GM12865 (cell line): ENCODE results near the gene PACSIN3.

Experiments used
- DNase-seq: peaks from one replicate; pipeline ENCODE4 v3.0.0; 2010; ENCODE audit warnings: low read depth
- H3K4me3 ChIP-seq: 2 replicates; pipeline ENCODE4 v1.5.1; 2011; ENCODE audit warnings: mild to moderate bottlenecking, low read depth, low read length, control low read depth
- TF ChIP-seq, protein P1 (sequence below): IDR thresholded peaks from 2 replicates; pipeline ENCODE4 v1.5.1; 2011; ENCODE audit warnings: low read length, control low read depth, low read depth, inconsistent platforms; ENCODE audit not compliant: insufficient read depth; ENCODE audit errors: missing control alignments

Gene PACSIN3

GRCh38 chr11:47165253-47165840 lies 20.9 kb downstream of the PACSIN3 start:
- DNase-seq = no peak
- TF ChIP-seq, protein P1, sequence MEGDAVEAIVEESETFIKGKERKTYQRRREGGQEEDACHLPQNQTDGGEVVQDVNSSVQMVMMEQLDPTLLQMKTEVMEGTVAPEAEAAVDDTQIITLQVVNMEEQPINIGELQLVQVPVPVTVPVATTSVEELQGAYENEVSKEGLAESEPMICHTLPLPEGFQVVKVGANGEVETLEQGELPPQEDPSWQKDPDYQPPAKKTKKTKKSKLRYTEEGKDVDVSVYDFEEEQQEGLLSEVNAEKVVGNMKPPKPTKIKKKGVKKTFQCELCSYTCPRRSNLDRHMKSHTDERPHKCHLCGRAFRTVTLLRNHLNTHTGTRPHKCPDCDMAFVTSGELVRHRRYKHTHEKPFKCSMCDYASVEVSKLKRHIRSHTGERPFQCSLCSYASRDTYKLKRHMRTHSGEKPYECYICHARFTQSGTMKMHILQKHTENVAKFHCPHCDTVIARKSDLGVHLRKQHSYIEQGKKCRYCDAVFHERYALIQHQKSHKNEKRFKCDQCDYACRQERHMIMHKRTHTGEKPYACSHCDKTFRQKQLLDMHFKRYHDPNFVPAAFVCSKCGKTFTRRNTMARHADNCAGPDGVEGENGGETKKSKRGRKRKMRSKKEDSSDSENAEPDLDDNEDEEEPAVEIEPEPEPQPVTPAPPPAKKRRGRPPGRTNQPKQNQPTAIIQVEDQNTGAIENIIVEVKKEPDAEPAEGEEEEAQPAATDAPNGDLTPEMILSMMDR = no peak
- H3K4me3 ChIP-seq = no peak overlapping the region

- no peak for DNase-seq
- TF ChIP-seq, protein P1 = no peak
Measured at GRCh38 chr11:47164321-47164720, 21.9 kb downstream of the PACSIN3 start.

GRCh38 chr11:47163898-47164297 lies 22.3 kb downstream of the PACSIN3 start:
- H3K4me3 ChIP-seq = no peak overlapping the region
- DNase-seq = no peak
- TF ChIP-seq, protein P1 = no peak

More at GRCh38 chr11:47164321-47164720, 21.9 kb downstream of the PACSIN3 start:
- H3K4me3 ChIP-seq = no peak overlapping the region

GRCh38 chr11:47163193-47163592 lies 23.0 kb downstream of the PACSIN3 start:
- H3K4me3 ChIP-seq = no peak overlapping the region
- TF ChIP-seq, protein P1 = no peak

DNA sequence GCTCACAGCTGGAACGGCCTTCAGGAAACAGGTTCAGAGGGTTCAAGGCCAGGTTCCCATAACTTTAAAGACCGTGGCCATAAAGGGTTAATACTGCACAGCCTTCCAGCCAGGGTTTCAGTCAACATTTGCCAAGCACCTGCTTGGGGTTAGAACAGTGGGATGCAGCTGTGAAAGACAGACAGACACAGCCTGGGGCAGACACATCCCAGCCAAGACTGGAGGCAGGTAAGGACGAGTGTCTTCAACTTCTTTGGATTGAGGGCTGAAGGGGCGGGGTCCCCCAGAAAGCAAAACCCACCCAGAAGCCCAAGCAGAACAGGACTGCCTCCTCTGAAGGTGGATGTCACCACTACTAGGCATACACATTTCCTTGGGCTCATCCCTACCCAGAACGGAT lies 23.8 kb downstream of the PACSIN3 start:
- no peak for DNase-seq
- H3K4me3 ChIP-seq = no peak overlapping the region
- TF ChIP-seq, protein P1 = no peak

More at GRCh38 chr11:47163193-47163592, 23.0 kb downstream of the PACSIN3 start:
- no peak for DNase-seq

DNA sequence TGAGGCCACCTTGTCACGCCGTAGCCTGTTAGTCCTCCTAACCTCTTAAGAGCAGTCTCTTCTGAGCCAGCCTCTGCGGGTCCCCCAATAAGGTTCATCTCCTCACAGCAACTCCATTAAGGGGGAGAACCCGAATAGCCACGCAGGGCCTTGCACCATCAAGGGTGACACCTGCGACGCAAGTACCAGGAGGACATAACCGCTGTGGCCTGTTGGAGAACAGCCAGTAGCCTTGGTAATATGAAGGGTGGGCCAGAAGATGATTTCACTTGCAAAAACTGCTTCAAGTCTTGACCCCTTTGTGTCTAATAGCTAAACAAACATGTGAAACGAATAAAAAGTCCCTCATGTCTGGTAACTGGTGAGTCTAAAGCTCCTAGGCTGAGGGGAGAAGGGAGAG lies 24.3 kb downstream of the PACSIN3 start:
- TF ChIP-seq, protein P1 = no peak
- no peak overlapping the region for H3K4me3 ChIP-seq
- no peak for DNase-seq

GRCh38 chr11:47161134-47161854 lies 24.9 kb downstream of the PACSIN3 start:
- TF ChIP-seq, protein P1 = peak; percentile 80
- DNase-seq = peak; percentile 79
- H3K4me3 ChIP-seq = no peak overlapping the region
